Measurements from ENCODE around the gene CCDC171.

GRCh38 chr9:15641291-15641690 is 88.4 kb downstream of the CCDC171 start:
- TF ChIP-seq, protein P1, sequence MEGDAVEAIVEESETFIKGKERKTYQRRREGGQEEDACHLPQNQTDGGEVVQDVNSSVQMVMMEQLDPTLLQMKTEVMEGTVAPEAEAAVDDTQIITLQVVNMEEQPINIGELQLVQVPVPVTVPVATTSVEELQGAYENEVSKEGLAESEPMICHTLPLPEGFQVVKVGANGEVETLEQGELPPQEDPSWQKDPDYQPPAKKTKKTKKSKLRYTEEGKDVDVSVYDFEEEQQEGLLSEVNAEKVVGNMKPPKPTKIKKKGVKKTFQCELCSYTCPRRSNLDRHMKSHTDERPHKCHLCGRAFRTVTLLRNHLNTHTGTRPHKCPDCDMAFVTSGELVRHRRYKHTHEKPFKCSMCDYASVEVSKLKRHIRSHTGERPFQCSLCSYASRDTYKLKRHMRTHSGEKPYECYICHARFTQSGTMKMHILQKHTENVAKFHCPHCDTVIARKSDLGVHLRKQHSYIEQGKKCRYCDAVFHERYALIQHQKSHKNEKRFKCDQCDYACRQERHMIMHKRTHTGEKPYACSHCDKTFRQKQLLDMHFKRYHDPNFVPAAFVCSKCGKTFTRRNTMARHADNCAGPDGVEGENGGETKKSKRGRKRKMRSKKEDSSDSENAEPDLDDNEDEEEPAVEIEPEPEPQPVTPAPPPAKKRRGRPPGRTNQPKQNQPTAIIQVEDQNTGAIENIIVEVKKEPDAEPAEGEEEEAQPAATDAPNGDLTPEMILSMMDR (IDR thresholded peaks at IDR 0.05; ENCODE audit: insufficient read depth, low read length), result no peak
- no peak for TF ChIP-seq SPI1 (IDR thresholded peaks at IDR 0.05; ENCODE audit: borderline replicate concordance, low read depth)
- no peak for TF ChIP-seq POLR2AphosphoS5 (IDR thresholded peaks at IDR 0.05; ENCODE audit: low read depth)
- TF ChIP-seq, protein P2, sequence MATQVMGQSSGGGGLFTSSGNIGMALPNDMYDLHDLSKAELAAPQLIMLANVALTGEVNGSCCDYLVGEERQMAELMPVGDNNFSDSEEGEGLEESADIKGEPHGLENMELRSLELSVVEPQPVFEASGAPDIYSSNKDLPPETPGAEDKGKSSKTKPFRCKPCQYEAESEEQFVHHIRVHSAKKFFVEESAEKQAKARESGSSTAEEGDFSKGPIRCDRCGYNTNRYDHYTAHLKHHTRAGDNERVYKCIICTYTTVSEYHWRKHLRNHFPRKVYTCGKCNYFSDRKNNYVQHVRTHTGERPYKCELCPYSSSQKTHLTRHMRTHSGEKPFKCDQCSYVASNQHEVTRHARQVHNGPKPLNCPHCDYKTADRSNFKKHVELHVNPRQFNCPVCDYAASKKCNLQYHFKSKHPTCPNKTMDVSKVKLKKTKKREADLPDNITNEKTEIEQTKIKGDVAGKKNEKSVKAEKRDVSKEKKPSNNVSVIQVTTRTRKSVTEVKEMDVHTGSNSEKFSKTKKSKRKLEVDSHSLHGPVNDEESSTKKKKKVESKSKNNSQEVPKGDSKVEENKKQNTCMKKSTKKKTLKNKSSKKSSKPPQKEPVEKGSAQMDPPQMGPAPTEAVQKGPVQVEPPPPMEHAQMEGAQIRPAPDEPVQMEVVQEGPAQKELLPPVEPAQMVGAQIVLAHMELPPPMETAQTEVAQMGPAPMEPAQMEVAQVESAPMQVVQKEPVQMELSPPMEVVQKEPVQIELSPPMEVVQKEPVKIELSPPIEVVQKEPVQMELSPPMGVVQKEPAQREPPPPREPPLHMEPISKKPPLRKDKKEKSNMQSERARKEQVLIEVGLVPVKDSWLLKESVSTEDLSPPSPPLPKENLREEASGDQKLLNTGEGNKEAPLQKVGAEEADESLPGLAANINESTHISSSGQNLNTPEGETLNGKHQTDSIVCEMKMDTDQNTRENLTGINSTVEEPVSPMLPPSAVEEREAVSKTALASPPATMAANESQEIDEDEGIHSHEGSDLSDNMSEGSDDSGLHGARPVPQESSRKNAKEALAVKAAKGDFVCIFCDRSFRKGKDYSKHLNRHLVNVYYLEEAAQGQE (IDR thresholded peaks at IDR 0.05; ENCODE audit: insufficient replicate concordance, low read depth), result no peak
- no peak for TF ChIP-seq GABPA (IDR thresholded peaks at IDR 0.05; ENCODE audit: low read depth)

Measured in HL-60 (cell line).